Heart left ventricle (tissue), 13 donors: Measurements from ENCODE around the gene KCNC3.

ENCODE experiments used
- POLR2A ChIP-seq, 2 donors: fragments of 450-650 bp; IDR thresholded peaks; one replicate each; pipeline ENCODE4 v1.6.1; 2017; ENCODE audit warnings: antibody characterized with exemption in 2 of 2, mild to moderate bottlenecking in 2 of 2, moderate library complexity in 2 of 2
- TF ChIP-seq, protein P1 (sequence below), 12 donors: fragments of 200-600 bp; sonication (generic) in 4 of 12; IDR thresholded peaks; one replicate each; pipeline versions ENCODE4 v1.5.0 to v1.8.0; 2018 to 2022; ENCODE audit warnings: antibody characterized with exemption in 12 of 12, mild to moderate bottlenecking in 5 of 12
- donor health status: ischemic (EF 13 %, LVEDD 7.1; RV severe dilation, severe dysfunction).
- donor health status: DM: no; HTN: yes; CAD: no.
- donor health status: DM: no; HTN: no; CAD: no.
- donor health status: ischemic (EF 25% LVEDD 6.9; RV normal size, moderate dysfunction).
- donor health status: ischemic (EF 25% LVEDD 5.7; RV mildly dilated, moderate dysfunction).
- donor health status: ischemic (EF 35%, LVEDD 5.7; RV mildly dilated, moderate dysfunction).
- donor health status: nonischemic (EF 11% LVEDD 7.7; RV severe dilation, severe dysfunction).
- donor health status: DM: yes; HTN: yes; CAD: no.
- donor health status: PGD.
- donor health status: ischemic (EF 29% LVEDD 5.4; RV normal size, mild dysfunction).
- donor health status: nonischemic (EF 23%, LVEDD 6.1; RV moderate dilation, normal function).

DNA sequence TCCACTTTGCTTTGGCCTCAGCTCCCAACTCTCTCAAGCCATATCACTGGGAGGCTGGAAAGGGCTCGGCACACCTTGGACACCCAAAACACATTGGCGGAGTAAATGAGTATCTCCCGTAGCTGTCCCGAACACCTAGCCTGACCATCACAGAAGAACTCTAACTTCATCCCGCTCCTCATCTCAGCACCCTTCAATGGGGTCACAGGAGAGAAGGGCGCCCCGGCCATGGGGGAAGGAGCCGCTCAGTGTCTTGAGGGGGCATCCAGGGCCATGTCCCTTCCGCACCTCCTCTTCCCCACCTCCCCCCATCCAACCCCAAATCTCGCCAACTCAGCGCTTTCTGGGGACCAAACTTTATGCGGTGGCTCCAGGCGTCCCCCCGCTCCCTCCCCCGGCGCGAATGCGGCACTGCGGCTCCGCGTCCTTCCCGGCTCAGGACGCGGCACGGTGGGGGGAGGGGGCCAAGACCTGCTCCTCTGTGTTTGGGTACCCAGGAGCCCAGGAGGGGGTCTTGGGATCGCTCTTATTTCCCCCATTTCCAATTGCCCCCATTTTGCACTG lies 3.0 kb downstream of the KCNC3 start:
- TF ChIP-seq, protein P1, sequence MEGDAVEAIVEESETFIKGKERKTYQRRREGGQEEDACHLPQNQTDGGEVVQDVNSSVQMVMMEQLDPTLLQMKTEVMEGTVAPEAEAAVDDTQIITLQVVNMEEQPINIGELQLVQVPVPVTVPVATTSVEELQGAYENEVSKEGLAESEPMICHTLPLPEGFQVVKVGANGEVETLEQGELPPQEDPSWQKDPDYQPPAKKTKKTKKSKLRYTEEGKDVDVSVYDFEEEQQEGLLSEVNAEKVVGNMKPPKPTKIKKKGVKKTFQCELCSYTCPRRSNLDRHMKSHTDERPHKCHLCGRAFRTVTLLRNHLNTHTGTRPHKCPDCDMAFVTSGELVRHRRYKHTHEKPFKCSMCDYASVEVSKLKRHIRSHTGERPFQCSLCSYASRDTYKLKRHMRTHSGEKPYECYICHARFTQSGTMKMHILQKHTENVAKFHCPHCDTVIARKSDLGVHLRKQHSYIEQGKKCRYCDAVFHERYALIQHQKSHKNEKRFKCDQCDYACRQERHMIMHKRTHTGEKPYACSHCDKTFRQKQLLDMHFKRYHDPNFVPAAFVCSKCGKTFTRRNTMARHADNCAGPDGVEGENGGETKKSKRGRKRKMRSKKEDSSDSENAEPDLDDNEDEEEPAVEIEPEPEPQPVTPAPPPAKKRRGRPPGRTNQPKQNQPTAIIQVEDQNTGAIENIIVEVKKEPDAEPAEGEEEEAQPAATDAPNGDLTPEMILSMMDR (IDR thresholded peaks at IDR 0.05): no peak
- no peak for TF ChIP-seq POLR2A (IDR thresholded peaks at IDR 0.05)
